OCI-LY1 (cell line): ENCODE measurements around the gene CDC25B.

Experiments
- EZH2 ChIP-seq: fragments of 200-600 bp; sonication (generic), shearing (Covaris generic); IDR thresholded peaks from 2 replicates; pipeline ENCODE4 v1.8.0; 2017; ENCODE audit warnings: borderline replicate concordance, mixed run types, mild to moderate bottlenecking, antibody characterized with exemption, low read length, moderate library complexity, mixed read lengths
- TF ChIP-seq, protein P1 (sequence below): fragments of 200-600 bp; sonication (generic), shearing (Covaris generic); IDR thresholded peaks from 2 replicates; pipeline ENCODE4 v1.5.1; 2017; ENCODE audit warnings: mild to moderate bottlenecking, antibody characterized with exemption, low read length, moderate library complexity, mixed read lengths

DNA sequence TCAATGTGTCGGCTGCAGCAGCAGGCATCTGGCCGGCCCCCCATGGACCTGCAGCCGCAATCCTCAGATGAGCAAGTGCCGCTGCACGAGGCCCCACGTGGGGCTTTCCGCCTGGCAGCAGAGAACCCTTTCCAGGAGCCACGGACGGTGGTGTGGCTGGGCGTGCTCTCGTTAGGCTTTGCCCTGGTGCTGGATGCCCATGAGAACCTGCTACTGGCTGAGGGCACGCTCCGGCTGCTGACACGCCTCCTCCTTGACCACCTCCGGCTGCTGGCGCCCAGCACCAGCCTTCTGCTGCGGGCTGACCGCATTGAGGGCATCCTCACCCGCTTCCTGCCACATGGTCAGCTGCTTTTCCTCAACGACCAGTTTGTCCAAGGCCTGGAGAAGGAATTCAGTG, 27.8 kb downstream of the CDC25B start:
- TF ChIP-seq, protein P1, sequence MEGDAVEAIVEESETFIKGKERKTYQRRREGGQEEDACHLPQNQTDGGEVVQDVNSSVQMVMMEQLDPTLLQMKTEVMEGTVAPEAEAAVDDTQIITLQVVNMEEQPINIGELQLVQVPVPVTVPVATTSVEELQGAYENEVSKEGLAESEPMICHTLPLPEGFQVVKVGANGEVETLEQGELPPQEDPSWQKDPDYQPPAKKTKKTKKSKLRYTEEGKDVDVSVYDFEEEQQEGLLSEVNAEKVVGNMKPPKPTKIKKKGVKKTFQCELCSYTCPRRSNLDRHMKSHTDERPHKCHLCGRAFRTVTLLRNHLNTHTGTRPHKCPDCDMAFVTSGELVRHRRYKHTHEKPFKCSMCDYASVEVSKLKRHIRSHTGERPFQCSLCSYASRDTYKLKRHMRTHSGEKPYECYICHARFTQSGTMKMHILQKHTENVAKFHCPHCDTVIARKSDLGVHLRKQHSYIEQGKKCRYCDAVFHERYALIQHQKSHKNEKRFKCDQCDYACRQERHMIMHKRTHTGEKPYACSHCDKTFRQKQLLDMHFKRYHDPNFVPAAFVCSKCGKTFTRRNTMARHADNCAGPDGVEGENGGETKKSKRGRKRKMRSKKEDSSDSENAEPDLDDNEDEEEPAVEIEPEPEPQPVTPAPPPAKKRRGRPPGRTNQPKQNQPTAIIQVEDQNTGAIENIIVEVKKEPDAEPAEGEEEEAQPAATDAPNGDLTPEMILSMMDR = no peak
- TF ChIP-seq EZH2 = no peak
